RWPE1 (cell line): ENCODE measurements around the gene VTI1A.

Experiments used
- CTCF ChIA-PET: fragments of 350-600 bp; sonication (Branson Sonifier 250); formaldehyde crosslinking; extraction: SDS; loops from one replicate; lab custom pipeline; 2021; lab: Yijun Ruan, JAX
- POLR2A ChIA-PET: fragments of 400-600 bp; formaldehyde crosslinking; extraction: SDS; loops from one replicate; lab custom pipeline; 2020; ENCODE audit warnings: antibody characterized with exemption; ENCODE audit not compliant: low non-redundant PET; lab: Yijun Ruan, JAX
- DNase-seq: peaks from one replicate; pipeline ENCODE4 v3.0.0; 2012; ENCODE audit warnings: low spot score
- H3K27ac ChIP-seq: fragments of 450-650 bp; 2 replicates; pipeline ENCODE4 v1.5.1; 2017
- CTCF ChIP-seq: fragments of 450-650 bp; conservative IDR thresholded peaks from 2 replicates; pipeline ENCODE4 v1.5.1; 2017; ENCODE audit warnings: low read depth, mild to moderate bottlenecking

VTI1A gene

GRCh38 chr10:112832361-112832878 lies 385.4 kb downstream of the VTI1A start:
- no peak overlapping the region for H3K27ac ChIP-seq
- POLR2A ChIA-PET: no interaction called here
- no peak for TF ChIP-seq CTCF
- DNase-seq: peak; percentile 65
- CTCF ChIA-PET: interaction anchor here (0.6 kb wide), 1 partner anchor 356 kb away, joined by 4 read pairs; no protein-coding TSS in a partner anchor

GRCh38 chr10:112832959-112833358 lies 385.9 kb downstream of the VTI1A start:
- no peak for TF ChIP-seq CTCF
- no peak overlapping the region for H3K27ac ChIP-seq
- no peak for DNase-seq
- ChIA-PET POLR2A (no interaction called here), CTCF (interaction anchor here (0.6 to 0.8 kb wide), 2 partner anchors 97 to 188 kb away, joined by 5 to 6 read pairs; no protein-coding TSS in a partner anchor)

- H3K27ac ChIP-seq: no peak overlapping the region
- CTCF ChIA-PET: no interaction called here
- TF ChIP-seq CTCF: no peak
- no peak for DNase-seq
- POLR2A ChIA-PET: no interaction called here
These were observed 387.8 kb downstream of the VTI1A start for GRCh38 chr10:112834751-112835181.

GRCh38 chr10:112835217-112835715 lies 388.3 kb downstream of the VTI1A start:
- no peak for DNase-seq
- ChIA-PET CTCF (no interaction called here), POLR2A (no interaction called here)
- H3K27ac ChIP-seq: no peak overlapping the region
- TF ChIP-seq CTCF: no peak

- no peak for TF ChIP-seq CTCF
- DNase-seq: no peak
- H3K27ac ChIP-seq: no peak overlapping the region
- CTCF ChIA-PET: interaction anchor here (0.8 kb wide), 1 partner anchor 415 kb away, joined by 3 read pairs; no protein-coding TSS in a partner anchor
- POLR2A ChIA-PET: no interaction called here
These were observed 389.0 kb downstream of the VTI1A start for GRCh38 chr10:112835944-112836451.

GRCh38 chr10:112838784-112839481 lies 391.9 kb downstream of the VTI1A start:
- TF ChIP-seq CTCF: no peak
- ChIA-PET CTCF (no interaction called here), POLR2A (no interaction called here)
- DNase-seq: no peak
- H3K27ac ChIP-seq: no peak overlapping the region
